Measurements from ENCODE around the gene CBFA2T3. TPM values are rescaled to one million over a fixed set of nuclear protein-coding genes. Genes with fewer than 3 reads are reported as not detected.

CBFA2T3 gene
- total RNA-seq, 1 experiment from 2014 or later = 2.9 TPM

DNA sequence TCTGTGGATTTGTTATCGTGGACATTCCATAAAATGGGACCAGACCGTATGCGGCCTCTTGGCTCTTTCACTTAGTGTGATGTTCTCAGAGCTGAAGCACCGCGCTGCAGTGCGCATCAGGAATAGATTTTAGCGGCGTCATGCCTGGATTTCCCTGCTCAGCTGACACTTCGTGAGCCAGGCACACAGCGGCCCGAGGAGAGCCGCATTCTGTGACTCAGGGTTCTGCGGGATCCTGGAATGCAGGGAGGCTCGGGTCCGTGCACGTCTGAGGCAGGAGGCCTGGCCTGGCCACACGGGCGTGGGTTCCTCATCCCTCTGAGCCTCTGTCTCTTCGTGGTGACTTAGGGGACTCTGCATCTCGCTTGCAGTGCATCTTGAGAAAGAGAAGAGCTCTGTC lies 13.4 kb downstream of the CBFA2T3 start:
- TF ChIP-seq, protein P1, sequence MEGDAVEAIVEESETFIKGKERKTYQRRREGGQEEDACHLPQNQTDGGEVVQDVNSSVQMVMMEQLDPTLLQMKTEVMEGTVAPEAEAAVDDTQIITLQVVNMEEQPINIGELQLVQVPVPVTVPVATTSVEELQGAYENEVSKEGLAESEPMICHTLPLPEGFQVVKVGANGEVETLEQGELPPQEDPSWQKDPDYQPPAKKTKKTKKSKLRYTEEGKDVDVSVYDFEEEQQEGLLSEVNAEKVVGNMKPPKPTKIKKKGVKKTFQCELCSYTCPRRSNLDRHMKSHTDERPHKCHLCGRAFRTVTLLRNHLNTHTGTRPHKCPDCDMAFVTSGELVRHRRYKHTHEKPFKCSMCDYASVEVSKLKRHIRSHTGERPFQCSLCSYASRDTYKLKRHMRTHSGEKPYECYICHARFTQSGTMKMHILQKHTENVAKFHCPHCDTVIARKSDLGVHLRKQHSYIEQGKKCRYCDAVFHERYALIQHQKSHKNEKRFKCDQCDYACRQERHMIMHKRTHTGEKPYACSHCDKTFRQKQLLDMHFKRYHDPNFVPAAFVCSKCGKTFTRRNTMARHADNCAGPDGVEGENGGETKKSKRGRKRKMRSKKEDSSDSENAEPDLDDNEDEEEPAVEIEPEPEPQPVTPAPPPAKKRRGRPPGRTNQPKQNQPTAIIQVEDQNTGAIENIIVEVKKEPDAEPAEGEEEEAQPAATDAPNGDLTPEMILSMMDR (conservative IDR thresholded peaks at IDR 0.05) = no peak
- Histone ChIP-seq H2BK12ac (ENCODE audit: insufficient read length, low read depth, low read length) (no peak overlapping the region), H2BK5ac (ENCODE audit: insufficient read length, low read length) (no peak overlapping the region), H3K23me2 (ENCODE audit: insufficient read length, low read depth, low read length, poor library complexity, severe bottlenecking) (no peaks in the 10 kb centered on the region), H3K23ac (ENCODE audit: insufficient read length, low read depth, low read length) (no peak overlapping the region), H4K20me1 (ENCODE audit: control insufficient read depth, insufficient read depth, insufficient read length) (no peaks in the 10 kb centered on the region), H3K56ac (ENCODE audit: insufficient read length, low read depth, low read length) (no peak overlapping the region), H3K4me2 (ENCODE audit: insufficient read depth, insufficient read length, low read length) (no peak overlapping the region), H3K18ac (ENCODE audit: insufficient read length, low read depth, low read length) (no peak overlapping the region), H3K79me1 (ENCODE audit: insufficient read depth, low read depth, low read length, poor library complexity, severe bottlenecking) (no peaks in the 10 kb centered on the region), H3K27me3 (ENCODE audit: insufficient read depth, low read length) (no peaks in the 10 kb centered on the region), H4K5ac (ENCODE audit: insufficient read length, low read depth, low read length) (no peak overlapping the region), H3K9me3 (ENCODE audit: control insufficient read depth, low read depth, low read length) (no peaks in the 10 kb centered on the region), H2AFZ (ENCODE audit: low read length) (no peak overlapping the region), H2BK15ac (ENCODE audit: low read depth, low read length) (no peak overlapping the region), H4K8ac (replicated peaks; ENCODE audit: insufficient read length, low read depth, low read length) (no peak overlapping the region), H2BK120ac (ENCODE audit: low read depth, low read length, poor library complexity, severe bottlenecking) (no peak overlapping the region), H3K9ac (ENCODE audit: extremely low read depth, insufficient read length, low read length) (no peak overlapping the region), H3K27ac (ENCODE audit: insufficient read length, low read depth, low read length) (no peak overlapping the region), H3K79me2 (ENCODE audit: insufficient read depth, low read length) (no peaks in the 10 kb centered on the region), H2AK5ac (ENCODE audit: insufficient read length, low read length) (no peak overlapping the region), H4K91ac (ENCODE audit: insufficient read length, low read depth, low read length) (no peak overlapping the region), H3T11ph (ENCODE audit: low read length) (no peak overlapping the region), H3K14ac (ENCODE audit: insufficient read depth, low read length) (no peak overlapping the region), H2BK20ac (ENCODE audit: low read depth, low read length, poor library complexity, severe bottlenecking) (no peak overlapping the region), H3K4me1 (ENCODE audit: insufficient read depth, low read length) (no peaks in the 10 kb centered on the region), H3K4ac (ENCODE audit: low read depth, low read length) (no peak overlapping the region)
- H3K36me3 Mint-ChIP-seq (ENCODE audit: insufficient read depth in 1 of 3, low read depth in 3 of 3) = no peaks in the 10 kb centered on the region
- DNase-seq = no peak
- peaks cover 9% of the 10 kb centered on the region for H3K27me3 Mint-ChIP-seq (ENCODE audit: low read depth)
- H3K4me1 Mint-ChIP-seq = no peaks in the 10 kb centered on the region
- H3K9me3 Mint-ChIP-seq = peaks cover 0 to 2% of the 10 kb centered on the region in 2 experiments; a peak in 3 of 5 replicates
- H3K27ac Mint-ChIP-seq = no peak overlapping the region
- H3K4me3 Mint-ChIP-seq = no peak overlapping the region
- WGBS (ENCODE audit: extremely low coverage, insufficient read length, low lambda C conversion rate) = no CpG with 5 or more reads among the region's 20 CpGs

Data from H9 (cell line).